T follicular helper cell (primary cell): Measurements from ENCODE around the gene YWHAQ.
A peak's percentile ranks its signal among the peaks of the same experiment; 100 is the strongest.

ENCODE experiments used
- DNase-seq: peaks from one replicate; pipeline ENCODE4 v3.0.0-alpha.2; 2020; ENCODE audit warnings: low read depth
- total RNA-seq, 2 experiments: gene quantifications; one replicate each; lab custom pipeline; 2026; lab: John Stamatoyannopoulos, UW

The YWHAQ gene
- 248 to 793 reads per million in 2 experiments for total RNA-seq

DNA sequence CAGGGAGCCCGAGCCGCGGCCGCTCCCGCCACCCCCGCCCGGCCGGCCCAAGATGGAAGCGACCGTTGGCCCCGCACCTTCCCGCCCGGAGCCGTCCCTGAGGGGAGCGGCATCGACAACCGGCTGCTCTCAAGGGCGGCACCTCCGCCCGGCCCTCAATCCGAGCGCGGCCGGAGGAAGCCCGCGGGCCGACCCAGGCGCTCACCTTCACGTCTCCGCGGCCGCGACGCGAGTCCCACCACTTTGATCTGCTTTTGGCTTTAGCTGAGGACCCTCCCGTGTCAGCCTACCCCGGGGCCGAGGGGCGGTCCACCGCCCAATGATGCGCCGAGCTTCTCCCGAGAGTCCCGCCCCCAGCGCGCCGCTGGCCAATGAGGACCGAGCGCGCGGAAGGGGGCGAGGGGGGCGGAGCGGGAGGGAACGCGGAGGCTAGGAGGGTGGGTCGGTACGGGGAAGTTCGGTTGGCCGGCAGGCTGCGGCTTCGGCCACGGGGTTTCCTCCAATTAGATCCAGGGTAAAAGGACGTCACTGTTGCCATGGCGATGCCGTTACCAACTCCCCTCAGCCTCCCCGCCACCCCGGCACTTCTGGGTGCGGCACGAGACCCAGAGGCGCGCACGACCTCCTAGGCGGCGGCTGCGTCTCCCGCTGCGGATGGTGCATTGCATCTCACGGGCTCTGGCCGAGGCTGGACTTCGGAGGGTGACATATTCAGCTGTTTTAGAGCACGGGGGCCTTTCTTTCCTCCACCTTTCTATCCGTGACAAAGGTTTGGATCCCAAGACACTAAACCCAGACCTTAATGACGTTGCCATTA is at the start of gene YWHAQ:
TSS of gene YWHAQ (minus strand) at position 262 of the 817 bp plus-strand sequence. CDS start 545 bp downstream, outside the sequence.
- DNase-seq = peak; percentile 92

DNA sequence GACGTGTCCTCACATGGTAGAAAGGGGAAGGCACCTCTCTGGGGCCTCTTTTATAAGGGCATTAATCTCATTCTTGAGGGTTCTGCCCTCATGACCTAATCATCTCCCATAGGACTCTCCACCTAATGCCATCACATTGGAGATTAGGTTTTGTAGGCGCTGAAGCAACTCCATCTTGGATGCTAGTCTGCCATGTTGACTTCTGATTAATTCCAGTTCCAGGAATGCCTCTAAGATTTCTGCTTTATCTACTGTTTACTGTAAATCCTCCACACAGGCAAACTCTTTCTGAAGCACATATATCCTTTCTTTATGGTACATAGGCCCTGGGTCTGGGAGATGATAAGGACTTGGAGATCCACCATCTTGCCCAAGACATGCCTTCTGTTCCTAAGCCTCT is 49.3 kb upstream of the YWHAQ start:
- no peak for DNase-seq

DNA sequence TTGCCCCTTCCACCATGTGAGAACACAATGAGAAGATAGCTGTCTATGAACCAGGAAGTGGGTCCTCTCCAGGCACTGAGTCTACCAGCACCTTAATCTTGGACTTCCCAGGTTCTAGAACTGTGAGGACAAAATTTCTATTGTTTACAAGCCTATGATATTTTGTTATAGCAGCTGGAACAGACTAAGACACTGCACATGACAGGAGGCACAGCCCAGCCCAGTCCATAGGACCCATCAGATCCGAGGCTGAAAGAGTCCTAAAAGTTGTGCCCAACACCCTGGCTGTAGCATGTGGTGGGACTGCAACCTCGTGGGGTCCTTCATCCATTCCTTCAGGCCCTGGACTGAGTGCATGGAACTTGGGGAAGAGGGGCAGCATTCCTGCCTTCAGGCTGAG is 48.4 kb upstream of the YWHAQ start:
- no peak for DNase-seq

GRCh38 chr2:9678544-9678943 is 47.7 kb upstream of the YWHAQ start:
- DNase-seq = no peak

- DNase-seq = no peak
These were observed 44.9 kb upstream of the YWHAQ start for GRCh38 chr2:9675415-9676351.

DNA sequence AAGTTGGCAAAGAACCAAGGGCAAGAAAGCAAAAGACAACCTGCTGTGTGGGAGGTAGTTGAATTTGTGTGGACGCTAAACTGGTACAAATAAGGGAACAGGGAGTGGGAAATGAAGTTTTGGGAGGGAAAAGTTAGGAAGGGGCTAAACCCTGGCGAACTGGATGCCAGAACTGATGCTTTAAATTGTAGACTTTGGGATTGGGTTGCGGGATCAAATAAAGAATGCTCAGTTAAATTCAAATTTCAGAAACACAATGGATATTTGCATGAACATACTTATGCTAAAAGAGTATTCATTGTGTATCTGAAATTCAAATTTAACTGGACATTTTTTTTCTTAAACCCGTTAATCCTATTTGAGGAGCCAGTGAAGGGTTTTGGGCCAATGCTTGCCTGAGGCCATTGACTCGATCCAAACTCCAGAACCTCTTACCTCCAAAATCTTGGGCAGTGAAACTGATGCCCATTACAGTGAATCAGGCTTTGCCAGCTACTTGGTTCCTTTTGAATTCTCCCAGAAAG is 44.2 kb upstream of the YWHAQ start:
- no peak for DNase-seq

GRCh38 chr2:9673914-9674481 is 43.2 kb upstream of the YWHAQ start:
- no peak for DNase-seq

DNA sequence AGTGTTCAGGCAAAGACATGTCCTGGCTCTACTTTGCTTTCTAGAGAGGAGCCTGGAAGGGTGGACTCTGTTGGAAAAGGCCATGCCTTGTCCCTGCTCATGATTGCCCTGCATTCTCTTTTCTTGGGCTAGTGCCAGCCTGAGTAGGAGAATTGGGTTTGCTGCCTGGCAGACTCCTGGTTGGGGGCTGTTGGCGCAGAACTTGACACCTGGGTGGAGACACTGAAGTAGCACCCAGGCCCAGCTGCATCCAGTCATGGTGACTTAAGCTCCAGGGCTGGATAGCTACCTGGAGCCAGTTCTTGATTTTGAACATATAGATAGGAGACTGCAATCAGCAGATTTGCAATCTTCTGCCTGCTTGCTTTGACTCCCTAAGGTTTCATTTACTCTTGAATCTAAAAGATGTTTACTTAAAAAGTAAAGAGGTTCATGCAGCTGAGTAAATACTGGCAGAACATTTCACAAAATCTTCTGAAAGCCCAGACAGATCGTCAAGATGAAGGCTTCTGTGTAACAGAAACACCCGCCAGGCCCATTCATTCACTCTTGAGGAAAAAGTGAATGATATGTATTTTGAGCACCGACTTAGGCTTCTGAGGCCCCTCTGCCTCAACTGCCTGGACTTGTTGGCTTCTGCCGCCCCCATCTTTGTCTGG is 38.0 kb upstream of the YWHAQ start:
- no peak for DNase-seq

GRCh38 chr2:9667826-9668225 is 37.0 kb upstream of the YWHAQ start:
- no peak for DNase-seq

GRCh38 chr2:9666306-9666705 is 35.5 kb upstream of the YWHAQ start:
- DNase-seq = no peak

GRCh38 chr2:9665898-9666297 is 35.1 kb upstream of the YWHAQ start:
- no peak for DNase-seq

GRCh38 chr2:9664365-9664764 is 33.6 kb upstream of the YWHAQ start:
- DNase-seq = no peak

DNA sequence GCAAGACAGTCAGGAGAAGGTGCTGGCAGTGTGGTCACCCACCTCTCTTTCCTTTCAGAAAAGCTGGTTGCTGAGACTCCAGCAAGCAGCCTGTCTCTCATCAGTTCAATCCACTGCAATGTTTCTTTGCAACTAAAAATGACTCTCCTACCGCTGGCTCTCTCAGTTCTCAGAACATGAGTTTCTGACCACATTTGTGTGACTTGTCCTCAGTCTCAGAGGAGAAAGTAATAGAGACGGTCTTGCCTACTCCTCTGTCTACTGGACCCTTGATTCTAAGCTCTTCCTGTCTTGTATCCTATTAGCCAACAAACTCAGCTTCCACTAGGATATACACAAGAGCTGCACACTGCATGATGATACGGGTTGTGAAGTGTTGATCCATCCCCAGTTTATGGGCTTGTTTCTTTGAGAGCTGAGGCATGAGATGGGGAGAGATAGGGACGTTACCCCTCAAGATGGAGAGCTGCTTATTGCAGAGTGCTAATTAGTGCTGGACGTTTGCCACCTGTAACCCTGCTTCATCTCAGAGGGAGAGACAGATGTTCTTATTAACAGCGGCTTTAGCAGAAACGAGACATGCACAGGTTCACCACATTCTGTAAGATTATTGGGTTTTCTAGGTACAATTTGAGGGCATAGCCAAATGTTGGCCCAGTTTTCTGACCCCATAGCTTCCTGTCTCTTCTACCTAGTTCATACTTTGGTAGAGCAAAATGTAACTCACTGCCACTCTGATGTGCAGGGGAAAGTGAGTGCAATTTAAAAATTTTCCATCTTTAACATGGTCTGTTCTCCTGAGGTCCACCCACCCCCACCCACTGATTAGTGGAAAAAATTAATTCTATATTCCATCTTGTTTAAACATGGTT is 32.4 kb upstream of the YWHAQ start:
- no peak for DNase-seq

DNA sequence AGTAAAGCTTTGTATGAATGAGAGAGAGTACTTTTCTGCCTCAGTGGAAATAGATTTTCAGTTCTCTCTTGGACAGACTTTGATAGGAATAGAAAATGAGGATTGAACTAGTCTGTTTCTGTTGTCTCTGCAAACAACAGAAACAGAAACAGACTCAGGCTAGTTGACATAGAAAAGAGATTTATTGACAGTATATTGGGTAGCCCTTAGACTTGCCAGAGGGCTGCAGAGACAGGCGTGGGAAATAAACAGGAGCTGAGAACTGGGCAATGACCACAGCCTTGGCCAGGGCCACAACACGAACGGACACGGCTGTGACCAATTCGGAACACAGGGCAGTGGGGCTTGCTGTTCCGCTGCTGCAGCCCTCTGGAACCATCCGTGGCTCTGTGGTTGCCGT is 30.5 kb upstream of the YWHAQ start:
- DNase-seq = no peak

- no peak for DNase-seq
These were observed 30.0 kb upstream of the YWHAQ start for GRCh38 chr2:9660781-9661180.

DNA sequence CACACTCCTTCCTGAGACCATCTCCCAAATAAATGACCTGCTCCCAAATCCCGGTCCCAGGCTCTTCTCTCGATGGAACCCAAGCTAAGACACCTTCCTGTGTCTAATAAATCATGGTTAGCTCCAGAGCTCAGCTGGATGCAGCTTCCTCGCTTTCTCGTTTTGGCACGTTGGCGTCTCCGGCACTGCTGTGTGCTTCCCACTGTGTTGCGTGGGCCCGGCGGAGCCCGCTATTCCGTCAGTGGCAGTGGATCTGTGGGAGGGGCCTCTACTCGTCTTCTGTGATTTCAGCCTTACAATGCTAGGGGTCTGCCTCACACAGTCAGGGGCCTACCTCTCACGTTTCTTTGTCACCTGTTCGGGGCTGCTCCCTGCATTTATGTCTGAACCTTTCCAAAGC is 29.4 kb upstream of the YWHAQ start:
- no peak for DNase-seq

- DNase-seq = no peak
These were observed 28.2 kb upstream of the YWHAQ start for GRCh38 chr2:9658972-9659371.

- DNase-seq = no peak
These were observed 26.9 kb upstream of the YWHAQ start for GRCh38 chr2:9657731-9658130.

DNA sequence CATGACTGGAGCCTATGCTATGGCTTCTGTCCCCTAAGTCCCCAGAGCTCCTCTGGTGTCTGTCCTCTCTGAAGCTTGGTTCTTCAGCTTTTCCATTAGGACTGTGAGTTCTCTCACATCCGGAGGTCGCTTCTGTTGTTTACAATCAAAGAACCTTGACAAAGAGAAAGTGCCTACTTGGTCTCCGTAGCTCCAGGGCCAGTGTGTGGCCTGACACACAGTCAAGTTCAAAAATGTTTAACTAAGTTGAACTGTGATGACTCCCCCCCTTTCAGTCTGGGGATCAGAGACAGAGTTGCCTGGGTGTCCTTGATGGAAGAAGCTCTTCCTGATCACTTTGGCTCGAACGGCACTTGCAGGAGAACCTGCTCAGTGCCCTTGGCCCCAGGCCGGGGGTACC is 26.3 kb upstream of the YWHAQ start:
- no peak for DNase-seq

GRCh38 chr2:9656270-9656766 is 25.5 kb upstream of the YWHAQ start:
- no peak for DNase-seq
